GM23248 (cell line): Measurements from ENCODE around the gene NF1.

Experiments
- EZH2 ChIP-seq: fragments of 200-600 bp; sonication (generic); IDR thresholded peaks from 2 replicates; pipeline ENCODE4 v1.6.1; 2018; ENCODE audit warnings: antibody characterized with exemption, mild to moderate bottlenecking; ENCODE audit not compliant: insufficient read depth, poor library complexity, severe bottlenecking
- EZH2phosphoT487 ChIP-seq: fragments of 200-600 bp; sonication (generic); IDR thresholded peaks from 2 replicates; pipeline ENCODE4 v1.6.1; 2018; ENCODE audit warnings: antibody characterized with exemption, moderate library complexity, mild to moderate bottlenecking, low read depth; ENCODE audit not compliant: insufficient read depth

GRCh38 chr17:31226950-31227349 is 132.2 kb downstream of the NF1 start:
- TF ChIP-seq EZH2 (no peak), EZH2phosphoT487 (no peak)
